HG02763 (cell line): ENCODE data around the gene PGLYRP2.

Experiments
- ATAC-seq: cut with Tn5 transposase; IDR thresholded peaks from one replicate; pipeline ENCODE4 v1.9.1; 2021; ENCODE audit warnings: mild to moderate bottlenecking, moderate library complexity; ENCODE audit not compliant: unreplicated experiment

The PGLYRP2 gene

DNA sequence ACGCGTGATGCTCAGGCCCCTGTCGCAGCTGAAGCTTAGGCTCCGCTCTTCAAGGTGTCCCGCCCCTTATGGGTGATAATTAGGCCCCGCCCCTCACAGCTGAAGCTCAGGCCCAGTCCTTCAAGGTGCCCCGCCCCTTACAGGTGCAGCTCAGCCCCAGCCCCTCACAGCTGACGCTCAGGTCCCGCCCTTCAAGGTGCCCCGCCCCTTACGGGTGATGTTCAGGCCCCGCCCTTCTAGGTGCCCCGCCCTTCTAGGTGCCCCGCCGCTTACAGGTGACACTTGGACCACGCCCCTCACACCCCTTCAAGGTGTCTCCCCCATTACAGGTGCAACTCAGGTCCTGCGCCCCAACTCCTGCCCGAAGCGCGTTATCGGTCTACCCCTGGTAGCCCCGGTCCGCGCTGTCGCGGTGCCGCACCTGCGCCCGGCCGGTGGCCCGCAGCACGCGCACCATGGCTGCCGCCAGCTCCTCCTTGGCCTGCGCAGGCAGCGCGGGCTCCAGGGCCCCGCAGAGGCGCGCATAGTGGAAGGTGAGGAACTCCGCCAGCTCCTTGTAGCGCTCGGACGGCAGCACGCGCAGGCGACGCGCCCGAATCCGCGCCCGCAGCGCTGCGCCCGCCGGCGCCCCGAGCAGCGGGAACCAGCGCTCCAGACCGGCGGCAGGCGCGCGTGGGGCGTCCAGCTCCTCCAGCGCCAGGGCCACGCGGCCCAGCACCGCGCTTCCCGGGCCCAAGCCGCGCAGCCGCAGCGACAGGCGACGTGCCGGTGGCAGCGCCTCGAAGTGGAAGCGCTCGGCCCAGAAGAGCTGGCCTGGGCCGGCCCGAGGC lies 22.2 kb downstream of the PGLYRP2 start:
- no peak for ATAC-seq

DNA sequence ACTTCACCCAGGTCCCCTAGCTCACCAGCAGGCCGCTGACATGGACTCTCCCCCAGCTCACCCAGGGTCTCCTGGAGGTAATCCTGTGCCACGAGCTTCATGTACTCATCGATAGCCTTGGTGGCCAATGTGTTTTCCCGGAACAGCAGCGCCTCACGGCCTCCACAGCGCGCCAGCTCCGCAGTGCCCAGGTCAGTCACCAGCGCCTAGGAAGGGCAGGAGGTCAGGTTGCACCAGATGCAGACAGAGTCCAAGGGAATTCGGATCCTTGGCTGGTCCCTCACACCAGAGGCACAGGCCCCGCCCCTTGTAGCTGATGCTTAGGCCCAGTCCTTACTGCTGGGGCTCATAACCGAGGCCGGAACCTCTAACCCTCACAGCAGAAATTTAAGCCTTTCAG lies 22.9 kb downstream of the PGLYRP2 start:
- no peak for ATAC-seq

GRCh38 chr19:15455996-15456395 lies 23.3 kb downstream of the PGLYRP2 start:
- ATAC-seq = no peak

DNA sequence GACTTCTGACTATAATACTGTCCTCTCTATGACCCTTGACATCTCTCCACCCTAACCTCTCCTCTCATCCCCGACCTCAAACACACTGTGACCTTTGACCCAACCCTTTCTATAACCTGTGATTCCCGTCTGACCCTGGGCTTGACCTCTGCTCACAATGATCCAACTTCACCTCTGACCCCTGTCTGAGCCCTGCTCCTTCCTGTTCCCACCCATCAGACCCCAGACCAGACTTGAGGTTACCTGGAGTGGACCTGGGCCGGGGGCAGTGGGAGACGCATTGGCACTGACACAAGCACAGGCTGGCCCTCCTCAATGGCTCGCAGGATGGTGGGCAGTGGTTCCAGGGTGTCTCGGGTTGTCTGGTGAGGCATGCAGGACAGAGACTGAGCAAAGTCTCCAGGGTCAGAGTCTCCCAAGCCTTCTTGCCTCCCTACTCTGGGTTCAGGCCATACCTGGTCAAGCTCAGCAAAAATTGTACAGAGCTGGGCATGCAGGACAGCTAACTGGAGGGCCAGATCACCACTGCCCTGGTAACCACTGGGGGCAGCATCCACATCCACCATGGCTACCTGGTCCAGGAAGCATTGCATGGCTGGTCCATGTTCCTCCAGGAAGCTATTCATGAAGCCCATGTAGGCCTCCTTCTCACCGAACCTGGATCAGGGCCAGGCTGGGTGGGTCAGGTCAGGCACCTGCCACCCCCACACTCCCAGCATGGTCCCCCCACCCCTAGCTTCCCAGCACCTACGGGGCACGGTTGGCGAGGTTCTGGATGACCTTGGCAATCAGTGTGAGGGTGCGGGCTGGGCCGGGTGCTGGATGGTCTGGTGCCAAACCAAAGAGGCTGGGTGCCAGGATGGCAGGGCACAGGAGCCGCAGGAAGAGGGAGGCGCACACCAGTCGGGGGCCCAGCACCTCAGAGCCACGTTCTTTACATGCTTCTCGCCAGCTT lies 25.1 kb downstream of the PGLYRP2 start:
- ATAC-seq = no peak

GRCh38 chr19:15453091-15453578 lies 26.2 kb downstream of the PGLYRP2 start:
- no peak for ATAC-seq

DNA sequence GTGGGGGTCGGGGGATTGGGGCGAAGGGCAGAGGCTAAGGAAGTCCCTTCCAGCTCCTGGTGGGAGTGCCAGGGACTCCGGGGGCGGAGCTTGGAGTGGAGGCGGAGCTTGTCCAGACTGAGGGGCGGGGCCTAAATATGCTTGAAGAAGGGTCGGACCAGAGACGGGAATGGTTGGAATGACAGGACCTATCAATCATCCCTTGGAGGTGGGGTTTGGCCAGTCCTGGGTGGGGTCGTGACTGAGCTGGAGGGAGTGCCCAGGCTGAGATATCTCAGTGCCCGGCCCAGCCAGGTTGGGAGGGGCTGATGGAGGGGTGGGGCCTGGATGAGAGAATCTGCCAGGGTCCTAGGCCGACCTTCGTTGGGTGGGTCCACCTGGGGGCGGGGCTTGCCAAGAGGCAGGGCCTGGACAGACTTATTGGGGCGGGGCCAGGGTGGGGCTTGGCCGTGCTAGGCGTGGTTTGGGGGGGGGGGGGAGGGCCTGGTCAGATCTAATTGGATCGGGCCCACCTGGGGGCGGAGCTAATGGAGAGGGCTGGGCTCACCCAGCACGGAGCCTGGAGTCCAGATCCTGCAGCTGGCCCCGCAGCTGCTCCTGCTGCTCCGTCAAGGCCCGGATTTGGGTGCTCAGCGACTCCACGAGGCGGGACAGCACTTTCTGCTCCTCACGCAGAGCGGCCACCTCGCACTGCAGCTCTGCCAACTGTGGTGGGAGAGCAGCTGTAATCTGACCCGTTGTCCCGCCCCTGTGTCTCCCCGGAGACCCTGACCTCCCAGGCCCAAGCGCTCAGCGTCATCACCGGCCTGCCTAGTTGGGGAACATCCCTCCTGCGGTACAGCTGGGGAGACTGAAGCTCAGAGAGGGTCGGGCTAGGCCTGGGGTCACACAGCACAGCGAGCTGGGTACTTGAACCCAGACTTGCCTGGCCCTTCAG lies 26.9 kb downstream of the PGLYRP2 start:
- ATAC-seq = no peak

DNA sequence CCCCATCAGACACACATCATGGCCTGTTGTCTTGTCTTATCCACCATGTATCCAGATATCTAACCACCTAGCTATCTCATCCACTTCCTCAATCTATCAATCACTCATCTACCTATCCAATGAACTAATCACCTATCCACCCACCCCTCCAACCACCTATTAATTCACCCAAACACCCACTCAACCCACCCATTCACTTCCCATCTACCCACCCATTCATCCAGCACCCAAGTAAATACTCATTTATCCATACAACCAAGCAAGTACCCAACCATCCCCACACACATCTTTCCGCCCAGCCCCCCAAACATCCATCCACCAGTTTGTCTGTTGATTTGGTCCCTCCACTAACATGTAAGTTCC lies 28.8 kb downstream of the PGLYRP2 start:
- ATAC-seq = no peak

- ATAC-seq = peak; percentile 48
Measured at GRCh38 chr19:15449620-15450527, 29.4 kb downstream of the PGLYRP2 start, which contains the start of gene WIZ. Gene WIZ, minus strand, starts transcription at chr19:15449956. Its CDS starts 1,649 bp downstream, at chr19:15448307.

DNA sequence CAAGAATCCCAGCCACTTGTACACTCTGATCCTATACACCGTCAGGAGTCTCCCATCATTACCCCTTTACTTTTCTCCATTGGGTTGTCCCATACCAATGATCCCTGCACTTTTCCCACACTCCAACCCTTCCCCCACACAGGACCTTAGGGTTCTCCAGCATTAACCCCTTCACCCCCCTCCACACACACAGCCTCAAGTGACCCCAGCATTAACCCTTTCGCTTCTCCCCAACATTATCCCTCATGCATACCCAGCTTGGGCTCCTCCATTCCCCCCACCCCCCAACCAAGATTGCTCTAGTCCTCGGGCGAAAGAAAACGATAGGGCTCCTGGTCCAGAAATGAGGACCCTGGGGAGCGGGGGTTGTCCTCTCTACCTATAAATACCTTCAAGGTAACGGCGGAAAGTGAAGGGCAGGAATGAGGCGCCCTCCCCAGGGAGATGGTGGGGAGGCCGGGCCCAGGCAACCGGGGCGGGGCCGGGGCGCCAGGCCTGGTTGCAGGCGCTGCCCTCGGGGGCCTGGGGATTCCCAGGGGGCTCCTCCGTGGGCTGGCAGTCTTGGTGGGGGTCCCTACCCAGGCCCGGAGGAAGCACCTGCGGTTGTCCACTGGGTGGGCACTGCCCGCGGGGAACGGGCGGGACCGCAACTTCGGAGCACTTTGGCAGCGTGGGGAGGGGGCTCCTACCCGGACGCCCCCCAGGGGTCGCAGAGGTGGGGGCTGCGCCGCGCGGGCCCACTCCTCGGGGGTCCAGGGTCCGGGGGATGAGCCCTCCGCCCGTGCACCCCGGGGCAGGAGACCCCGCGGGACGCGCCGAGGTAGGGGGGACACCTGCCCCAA lies 30.3 kb downstream of the PGLYRP2 start:
- no peak for ATAC-seq

GRCh38 chr19:15448044-15448777 lies 31.1 kb downstream of the PGLYRP2 start:
- no peak for ATAC-seq

GRCh38 chr19:15447057-15447456 lies 32.2 kb downstream of the PGLYRP2 start:
- no peak for ATAC-seq

DNA sequence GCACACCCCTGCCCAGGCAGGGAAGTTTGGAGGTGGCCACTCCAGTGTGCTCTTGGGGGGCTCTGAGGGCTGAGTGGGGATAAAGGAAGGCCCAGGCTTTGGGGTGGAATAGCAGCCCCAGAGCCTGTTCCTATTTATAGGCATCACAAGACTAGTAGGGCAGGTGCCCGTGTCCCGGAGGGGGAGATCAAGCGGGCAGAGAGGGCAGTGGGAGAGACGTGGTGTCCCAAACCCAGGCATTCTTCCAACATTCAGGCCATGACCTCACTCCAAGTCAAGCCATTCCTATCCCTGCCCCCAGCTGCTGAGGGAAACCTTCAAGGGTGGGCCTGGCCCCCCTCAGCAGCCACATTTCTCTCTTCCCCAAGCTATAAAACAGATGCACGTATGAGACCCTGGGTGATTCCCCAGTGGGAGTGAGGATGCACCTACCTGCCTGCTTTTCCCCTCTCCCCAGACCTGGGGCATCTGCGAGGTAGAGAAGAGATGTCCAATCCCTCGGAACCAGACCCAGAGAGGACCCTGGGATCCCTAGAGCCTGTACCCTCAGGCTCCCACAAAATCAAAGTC lies 33.4 kb downstream of the PGLYRP2 start:
- no peak for ATAC-seq

DNA sequence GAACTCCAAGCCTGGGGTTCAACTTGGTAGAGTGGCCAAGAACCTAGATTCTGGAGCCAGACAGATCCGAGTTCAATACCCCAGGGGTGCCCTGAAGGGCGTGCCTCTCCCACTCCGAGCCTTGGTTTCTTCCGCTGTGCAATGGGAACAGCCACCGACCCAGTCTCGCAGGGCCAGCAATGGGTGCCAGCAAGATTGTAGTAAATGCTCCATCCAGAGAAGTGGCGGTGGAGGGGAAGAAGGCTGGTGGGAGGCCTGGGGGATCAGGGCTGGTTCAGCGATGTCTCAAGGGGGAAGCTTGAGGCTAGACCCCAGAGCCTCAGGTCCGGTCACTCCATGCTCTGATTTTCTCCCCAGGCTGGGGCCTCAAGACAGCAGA lies 34.1 kb downstream of the PGLYRP2 start:
- no peak for ATAC-seq

DNA sequence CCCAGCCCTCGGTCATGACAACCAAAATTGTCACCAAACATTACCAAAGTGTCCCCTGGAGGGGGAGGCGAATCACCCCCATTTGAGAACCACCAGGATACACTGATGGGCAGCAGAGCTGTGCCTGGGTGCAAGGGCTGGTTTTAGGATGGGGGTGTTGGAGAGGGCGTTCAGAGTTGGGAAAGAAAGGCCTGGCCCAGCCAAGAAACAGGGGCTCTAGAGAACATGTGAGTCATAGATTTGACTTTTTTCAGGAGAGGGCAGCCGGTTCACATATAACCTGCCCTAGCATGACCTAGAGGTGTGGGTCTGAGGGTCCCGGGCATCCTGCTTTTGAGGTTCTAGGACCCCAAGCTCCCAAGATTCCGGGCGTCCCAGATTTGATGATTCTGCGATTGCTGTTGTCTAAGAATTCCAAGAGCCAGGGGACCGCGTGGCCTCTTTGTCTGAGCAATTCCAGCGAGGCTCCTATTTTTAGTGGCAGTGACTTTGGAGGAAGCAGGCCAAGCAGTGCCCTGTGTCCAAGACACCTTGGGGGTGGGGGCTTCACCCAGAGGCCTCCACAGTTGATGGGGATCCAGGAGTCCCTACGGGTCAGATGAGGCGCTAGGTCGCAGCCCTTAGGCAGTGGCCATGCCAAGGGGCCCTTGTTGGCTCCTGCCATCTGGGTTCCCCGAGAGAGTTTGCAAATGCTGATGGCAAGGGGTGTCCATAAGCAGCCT lies 34.6 kb downstream of the PGLYRP2 start:
- no peak for ATAC-seq

GRCh38 chr19:15443838-15444237 lies 35.5 kb downstream of the PGLYRP2 start:
- ATAC-seq = no peak

DNA sequence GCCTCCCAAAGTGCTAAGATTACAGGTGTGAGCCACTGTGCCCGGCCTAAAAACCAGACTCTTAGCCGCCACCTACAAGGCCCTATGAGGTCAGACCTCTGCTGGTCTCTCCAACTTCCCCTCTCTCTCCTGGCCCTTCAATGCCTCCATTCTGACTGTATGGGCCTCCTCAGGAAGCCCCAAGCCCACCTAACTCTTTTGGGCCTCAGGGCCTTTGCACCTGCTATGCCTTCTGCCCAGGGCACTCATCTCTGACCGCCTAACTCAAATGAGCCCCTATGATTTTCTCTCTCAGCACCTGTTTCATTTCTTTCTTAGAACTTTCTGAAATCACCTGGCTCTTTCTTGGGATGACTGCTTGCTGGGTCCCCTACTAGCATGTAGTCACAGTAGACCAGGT lies 36.0 kb downstream of the PGLYRP2 start:
- ATAC-seq = no peak
